ENCODE results near the gene HAP1.
"Not testable (repeated sequence)": the region's sequence is repeated elsewhere in the genome, so short reads cannot be mapped to it uniquely, and the experiment has no call there.

The HAP1 gene

GRCh38 chr17:41695954-41696757 is 38.3 kb downstream of the HAP1 start:
- peak; percentile 39 for DNase-seq (ENCODE audit: low read depth)
- no peak overlapping the region for H3K4me3 ChIP-seq (ENCODE audit: low read depth, low read length)

DNA sequence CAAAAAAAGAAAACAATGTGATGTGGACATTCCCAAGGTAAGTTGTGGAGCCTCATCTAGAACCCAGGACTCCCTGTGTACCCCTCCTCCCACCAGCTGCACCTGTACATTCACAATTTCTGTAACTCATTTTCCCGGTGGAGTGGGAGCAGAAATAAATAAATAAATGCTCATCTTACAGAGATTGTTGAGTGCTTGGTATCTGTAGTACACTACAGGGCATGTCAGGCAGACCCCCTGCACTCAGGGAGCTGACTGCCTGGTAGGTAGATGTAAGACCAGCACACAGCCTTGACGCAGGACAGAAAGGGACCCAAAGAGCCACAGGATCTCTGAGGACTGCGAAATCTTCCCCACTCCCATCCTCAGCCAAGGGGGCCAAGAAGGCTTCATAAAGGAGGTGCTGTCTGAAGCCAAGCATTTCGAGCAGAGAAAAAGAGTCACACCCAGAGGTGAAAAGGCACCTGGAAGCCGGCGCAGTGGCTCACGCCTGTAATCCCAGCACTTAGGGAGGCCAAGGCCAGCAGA is 39.2 kb downstream of the HAP1 start:
- no peak for DNase-seq (ENCODE audit: low read depth)

DNA sequence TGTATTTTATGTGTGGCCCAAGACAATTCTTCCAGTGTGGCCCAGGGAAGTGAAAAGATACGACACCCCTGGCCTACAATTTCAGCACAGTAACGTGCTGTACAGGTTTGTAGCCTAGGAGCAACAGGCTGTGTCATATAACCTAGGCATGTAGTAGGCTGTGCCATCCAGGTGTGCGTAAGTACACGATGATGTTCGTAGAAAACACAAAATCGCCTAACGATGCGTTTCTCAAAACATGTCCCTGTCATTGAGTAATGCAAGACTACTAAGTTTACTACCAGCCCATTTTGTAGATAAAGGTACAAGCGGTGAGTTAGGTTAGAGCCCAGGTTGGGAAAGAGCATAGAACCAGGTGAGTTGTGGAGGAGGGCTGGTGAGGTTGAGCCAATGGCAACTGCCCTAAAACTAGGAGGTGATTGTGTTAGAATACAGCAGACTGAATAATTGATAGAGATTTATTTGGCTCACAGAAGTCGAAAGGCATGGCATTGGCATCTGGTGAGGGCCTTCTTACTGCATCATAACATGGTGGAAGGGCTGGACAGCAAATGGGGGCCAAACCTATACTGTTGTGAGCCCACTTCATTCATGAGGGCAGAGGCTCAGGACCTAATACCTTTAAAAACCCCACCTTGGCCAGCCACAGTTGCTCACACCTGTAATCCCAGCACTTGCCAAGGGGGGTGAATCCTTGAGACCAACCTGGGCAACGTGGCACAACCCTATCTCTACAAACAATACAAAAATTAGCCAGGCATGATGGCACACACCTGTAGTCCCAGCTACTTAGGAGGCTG is 41.5 kb downstream of the HAP1 start:
- no peak for DNase-seq (ENCODE audit: low read depth)
- no peak overlapping the region for H3K4me3 ChIP-seq (ENCODE audit: low read depth, low read length)

More for the DNA sequence above, 39.2 kb downstream of the HAP1 start:
- H3K4me3 ChIP-seq (ENCODE audit: low read depth, low read length) = no peak overlapping the region

DNA sequence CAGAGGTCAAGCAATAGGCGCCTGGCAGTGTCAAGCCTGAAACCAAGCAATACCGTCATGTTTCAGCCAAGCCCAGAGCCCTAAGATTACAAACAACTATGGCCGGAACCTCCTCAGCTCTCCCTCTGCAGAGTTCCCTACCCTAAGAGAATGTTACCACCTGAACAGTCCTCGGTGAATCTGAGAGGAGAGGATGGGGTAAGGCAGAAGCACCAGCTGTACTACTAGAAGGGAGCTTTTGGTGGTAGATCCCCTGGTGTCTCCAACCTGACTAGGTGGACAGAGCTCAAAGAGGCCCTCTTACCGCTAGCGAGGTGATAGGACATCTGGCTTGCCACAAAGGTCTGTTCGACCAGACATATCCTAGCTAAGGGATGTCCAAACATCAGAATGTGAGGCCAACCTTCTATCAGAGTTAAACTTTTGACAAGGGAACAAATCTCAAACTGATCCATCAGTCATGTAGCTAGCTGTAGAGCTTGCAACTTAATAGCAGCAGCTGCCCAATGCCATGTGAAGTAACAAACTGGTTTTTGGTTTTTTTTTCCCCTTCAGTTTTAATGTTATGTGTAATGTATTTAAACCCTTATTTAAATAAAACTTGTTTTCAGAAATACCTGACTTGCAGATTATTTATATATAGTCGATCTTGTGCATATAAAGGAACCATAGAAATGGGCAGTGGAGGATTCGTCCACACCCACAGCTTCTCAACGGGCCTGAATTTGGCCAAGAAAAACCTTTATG is 43.2 kb downstream of the HAP1 start:
- no peak for DNase-seq (ENCODE audit: low read depth)
- H3K4me3 ChIP-seq (ENCODE audit: low read depth, low read length) = peak overlapping the region; percentile 5

DNA sequence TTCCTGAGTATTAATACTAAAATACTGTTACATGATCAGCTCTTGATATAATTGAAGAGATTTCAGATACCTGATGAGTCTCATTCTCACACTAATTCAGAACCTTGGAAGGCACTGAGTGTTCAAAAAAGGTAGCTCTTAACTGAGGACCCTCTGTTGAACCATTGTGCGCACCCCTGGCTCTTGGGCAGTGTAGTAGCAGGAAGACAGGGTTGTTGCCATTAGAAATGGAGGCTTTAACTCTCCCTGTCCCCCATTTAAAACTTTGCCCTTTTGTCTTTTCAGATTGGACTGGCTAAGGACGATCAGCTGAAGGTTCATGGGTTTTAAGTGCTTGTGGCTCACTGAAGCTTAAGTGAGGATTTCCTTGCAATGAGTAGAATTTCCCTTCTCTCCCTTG is 43.9 kb downstream of the HAP1 start:
- DNase-seq (ENCODE audit: low read depth) = no peak
- peak overlapping the region; percentile 85 for H3K4me3 ChIP-seq (ENCODE audit: low read depth, low read length)

DNA sequence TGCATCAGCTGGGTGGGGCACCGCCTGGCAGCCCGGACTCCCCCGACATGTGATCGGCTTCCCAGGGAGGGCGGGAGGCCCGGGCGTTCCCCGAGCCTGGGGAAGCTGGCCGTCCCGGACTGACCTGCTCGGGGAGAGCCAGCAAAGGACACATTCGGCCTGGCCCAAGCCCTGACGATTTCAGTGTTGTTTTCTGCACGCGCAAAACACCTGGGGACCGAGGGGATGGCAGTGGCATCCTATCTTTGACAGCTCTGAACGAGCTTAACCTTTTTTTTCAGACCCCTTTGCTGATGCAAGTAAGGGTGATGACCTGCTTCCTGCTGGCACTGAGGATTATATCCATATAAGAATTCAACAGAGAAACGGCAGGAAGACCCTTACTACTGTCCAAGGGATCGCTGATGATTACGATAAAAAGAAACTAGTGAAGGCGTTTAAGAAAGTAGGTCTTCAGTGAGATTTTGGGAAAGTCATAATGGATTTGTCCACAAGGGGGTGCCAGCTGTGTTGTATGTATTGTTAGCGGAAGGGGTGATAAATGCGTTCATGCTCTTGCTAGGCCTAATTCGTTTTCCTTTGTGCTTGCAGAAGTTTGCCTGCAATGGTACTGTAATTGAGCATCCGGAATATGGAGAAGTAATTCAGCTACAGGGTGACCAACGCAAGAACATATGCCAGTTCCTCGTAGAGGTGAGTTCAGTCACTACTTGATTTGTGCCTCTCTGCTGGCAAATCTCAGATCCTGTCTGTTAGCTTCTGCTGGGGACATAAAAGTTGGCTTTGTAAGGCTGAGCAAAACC is 44.7 kb downstream of the HAP1 start:
- DNase-seq (ENCODE audit: low read depth) = no peak
- peak overlapping the region; percentile 85 for H3K4me3 ChIP-seq (ENCODE audit: low read depth, low read length)

GRCh38 chr17:41688641-41689496 is 45.6 kb downstream of the HAP1 start, which contains the start of gene EIF1:
TSS of gene EIF1 (plus strand) at chr17:41688885. CDS start at chr17:41689039, 154 bp downstream.
- H3K4me3 ChIP-seq (ENCODE audit: low read depth, low read length) = peak within 1 kb of the TSS; percentile 85
- peak; percentile 98 for DNase-seq (ENCODE audit: low read depth)

DNA sequence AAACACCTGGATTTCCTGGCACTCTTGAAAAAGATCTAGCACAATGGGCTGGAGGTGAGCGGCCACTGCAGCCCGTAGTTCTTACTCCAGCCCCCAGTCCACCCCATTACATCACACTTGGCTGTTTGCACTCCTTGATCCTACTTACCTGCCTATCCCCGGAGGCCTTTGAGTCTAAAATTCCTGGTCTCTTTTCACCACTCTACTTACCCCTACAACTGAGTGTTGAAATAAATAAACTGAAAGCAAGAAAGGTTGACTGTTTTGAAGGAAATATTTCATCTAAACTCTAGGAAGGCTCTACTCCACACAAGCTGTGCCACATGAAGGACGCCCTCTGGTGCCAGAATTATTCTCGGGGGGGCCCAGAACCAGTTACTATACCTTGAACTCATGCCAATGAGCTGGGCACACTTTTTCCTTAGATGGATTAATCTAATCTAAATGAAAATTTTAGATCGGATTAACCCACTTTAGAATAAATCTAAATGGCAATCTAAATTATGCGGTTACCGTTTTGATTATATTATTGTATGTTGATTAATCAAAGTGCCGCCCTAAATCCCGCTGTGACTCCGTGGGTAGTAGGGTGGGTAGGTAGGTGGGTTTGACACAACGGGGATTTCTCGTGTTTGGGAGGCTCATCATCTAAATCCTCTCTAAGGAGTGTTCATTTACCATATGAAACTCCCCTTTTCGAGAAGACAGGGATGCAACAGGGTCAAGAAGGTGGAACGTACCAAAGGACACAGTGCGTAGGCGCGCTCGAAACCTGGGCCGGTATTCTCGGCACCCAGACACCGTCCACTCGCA is 46.4 kb downstream of the HAP1 start:
- no peak for DNase-seq (ENCODE audit: low read depth)
- H3K4me3 ChIP-seq (ENCODE audit: low read depth, low read length) = peak overlapping the region; percentile 85

- no peak for DNase-seq (ENCODE audit: low read depth)
- no peak overlapping the region for H3K4me3 ChIP-seq (ENCODE audit: low read depth, low read length)
Observed at GRCh38 chr17:41686281-41686680, 48.2 kb downstream of the HAP1 start.

DNA sequence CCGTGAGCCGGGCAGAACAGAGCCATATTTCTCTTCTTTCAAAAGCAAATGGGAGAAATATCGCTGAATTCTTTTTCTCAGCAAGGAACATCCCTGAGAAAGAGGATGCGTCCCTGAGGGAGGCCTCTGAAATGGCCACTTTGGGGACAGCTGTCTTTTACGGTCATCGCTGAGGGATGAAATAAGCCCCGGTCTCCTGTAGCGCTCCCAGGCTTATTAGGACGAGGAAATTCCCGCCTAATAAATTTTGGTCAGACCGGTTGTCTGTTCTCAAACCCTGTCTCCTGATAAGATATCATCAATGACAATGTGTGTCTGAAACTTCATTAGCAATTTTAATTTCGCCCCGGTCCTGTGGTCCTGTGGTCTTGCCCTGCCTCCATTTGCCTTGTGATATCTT is 48.7 kb downstream of the HAP1 start:
- not testable (repeated sequence) for H3K4me3 ChIP-seq (ENCODE audit: low read depth, low read length); DNase-seq (ENCODE audit: low read depth)

DNA sequence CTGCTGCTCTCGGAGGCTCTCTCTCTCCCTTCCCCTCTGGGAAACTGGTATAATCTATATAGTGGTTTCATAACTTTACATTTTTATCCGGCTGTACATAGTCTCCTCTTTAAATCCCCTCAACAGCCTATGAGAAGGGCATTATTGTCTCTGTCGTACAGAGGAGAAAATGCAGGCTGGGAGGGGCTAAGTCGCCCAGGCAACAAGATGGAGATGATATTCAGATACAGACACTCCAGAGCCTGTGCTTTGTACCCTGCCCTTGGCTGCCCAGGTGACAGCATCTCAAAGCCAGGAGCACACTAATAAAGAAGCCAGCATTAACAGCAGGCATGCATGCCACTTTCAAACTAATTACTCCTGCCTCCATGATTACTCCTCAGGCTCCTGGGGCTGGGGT is 50.4 kb downstream of the HAP1 start:
- H3K4me3 ChIP-seq (ENCODE audit: low read depth, low read length) = no peak overlapping the region
- DNase-seq (ENCODE audit: low read depth) = no peak

- no peak overlapping the region for H3K4me3 ChIP-seq (ENCODE audit: low read depth, low read length)
- DNase-seq (ENCODE audit: low read depth) = no peak
Observed at GRCh38 chr17:41683441-41684007, 50.9 kb downstream of the HAP1 start.

DNA sequence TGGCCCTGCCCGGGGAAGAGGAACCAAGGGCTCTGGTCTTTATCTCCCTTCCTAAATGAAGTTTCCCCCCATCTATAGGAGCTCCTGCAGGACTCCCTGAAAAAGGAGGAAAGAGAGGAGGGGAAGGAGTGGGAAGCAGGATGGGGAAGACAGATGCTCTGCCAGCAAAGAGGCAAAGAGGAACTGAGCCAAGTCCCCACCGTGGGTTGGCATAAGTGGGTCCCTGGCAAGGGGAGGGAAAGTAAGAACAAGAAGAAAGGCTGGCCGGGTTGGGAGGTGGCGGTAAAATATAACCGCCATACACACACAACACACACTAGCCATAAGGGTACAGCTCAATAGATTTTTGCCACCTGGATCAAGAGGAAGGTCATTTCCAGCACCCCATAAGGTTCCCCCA is 51.8 kb downstream of the HAP1 start:
- H3K4me3 ChIP-seq (ENCODE audit: low read depth, low read length) = no peak overlapping the region
- DNase-seq (ENCODE audit: low read depth) = no peak

GRCh38 chr17:41681776-41682175 is 52.7 kb downstream of the HAP1 start:
- DNase-seq (ENCODE audit: low read depth) = no peak
- no peak overlapping the region for H3K4me3 ChIP-seq (ENCODE audit: low read depth, low read length)

DNA sequence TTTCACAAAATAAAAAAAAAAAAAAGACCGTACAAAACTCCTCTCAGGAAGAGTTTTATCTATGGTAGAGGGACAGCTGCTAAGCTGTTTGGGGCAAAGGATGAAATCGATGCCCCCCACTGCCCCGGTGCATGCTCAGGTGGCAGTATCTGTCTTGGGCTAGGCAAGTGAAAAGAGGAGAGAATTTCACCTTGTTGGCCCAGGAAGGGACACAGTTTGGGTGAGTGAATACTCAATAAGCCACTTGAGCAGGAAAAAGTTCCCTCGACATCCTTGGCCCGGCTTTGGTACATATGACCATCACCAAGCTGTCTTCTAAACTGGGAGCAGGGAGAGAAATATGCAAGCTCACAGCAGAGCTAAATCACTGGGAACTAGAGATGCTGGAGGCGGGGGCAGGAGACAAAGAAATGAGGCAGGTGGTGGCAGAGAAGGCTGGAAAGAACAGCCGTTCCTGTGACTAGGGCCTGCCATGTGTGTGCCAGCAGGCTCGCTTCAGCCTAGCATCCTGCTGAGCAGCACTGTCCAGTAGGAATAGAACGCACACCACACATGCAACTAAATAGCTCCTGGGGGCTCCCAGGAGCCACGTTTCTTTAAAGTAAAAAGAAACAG is 53.9 kb downstream of the HAP1 start:
- H3K4me3 ChIP-seq (ENCODE audit: low read depth, low read length) = no peak overlapping the region
- DNase-seq (ENCODE audit: low read depth) = no peak

GRCh38 chr17:41679740-41680425 is 54.6 kb downstream of the HAP1 start:
- DNase-seq (ENCODE audit: low read depth) = no peak
- no peak overlapping the region for H3K4me3 ChIP-seq (ENCODE audit: low read depth, low read length)

All from skeletal muscle cell (primary cell).